Measurements from ENCODE around the gene SRD5A1. TPM values are rescaled to one million over a fixed set of nuclear protein-coding genes. Genes with fewer than 3 reads are reported as not detected.

The SRD5A1 gene
- total and polyA plus RNA-seq, 2 of the 8 experiments (the other 6 are each of a cell fraction or from before 2014, with no cell fraction given): 34.7 to 42.4 TPM

GRCh38 chr5:6674886-6675285, 41.6 kb downstream of the SRD5A1 start (continued):
- no peak for TF ChIP-seq CTCF (IDR thresholded peaks at IDR 0.05; ENCODE audit: control extremely low read depth in 1 of 3, insufficient read depth in 1 of 3, low read depth in 1 of 3, low read length in 3 of 3)
- no peak for TF ChIP-seq FOSL1 (IDR thresholded peaks at IDR 0.05; ENCODE audit: insufficient read depth, low read depth, low read length)
- TF ChIP-seq SUZ12 (IDR thresholded peaks at IDR 0.05; ENCODE audit: low read length): no peak
- TF ChIP-seq TAF1 (IDR thresholded peaks at IDR 0.05; ENCODE audit: low read depth, low read length): no peak
- no peak for TF ChIP-seq PHF8 (conservative IDR thresholded peaks at IDR 0.05; ENCODE audit: low read depth, low read length)

Measured in H1 (cell line).